Dermis microvascular lymphatic vessel endothelial cell (primary cell): Measurements from ENCODE around the gene C20orf204. TPM values are rescaled to one million over a fixed set of nuclear protein-coding genes. Genes with fewer than 3 reads are reported as not detected.
"Not testable (repeated sequence)": the region's sequence is repeated elsewhere in the genome, so short reads cannot be mapped to it uniquely, and the experiment has no call there.

Source experiments
- DNase-seq, 2 donors: peaks; one replicate each; pipeline versions ENCODE4 v3.0.0 to v3.0.0-alpha.2; 2010; ENCODE audit warnings: low read depth in 2 of 2
- total RNA-seq: library from RNA; depleted of rRNA; stranded (reverse); fragments of >200 nt; gene quantifications from 2 replicates; pipeline ENCODE4 v1.2.1, GENCODE V29; 2014

Gene C20orf204, protein sequence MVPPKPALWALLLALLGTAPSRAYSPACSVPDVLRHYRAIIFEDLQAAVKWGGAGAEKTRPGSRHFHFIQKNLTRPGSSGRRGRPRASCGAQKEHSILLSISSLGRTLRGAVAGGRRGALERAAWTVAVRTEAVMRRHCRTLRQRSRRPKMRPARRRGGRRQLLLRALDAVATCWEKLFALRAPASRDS
- 5.8 and 6.3 TPM in 2 replicates for total RNA-seq

DNA sequence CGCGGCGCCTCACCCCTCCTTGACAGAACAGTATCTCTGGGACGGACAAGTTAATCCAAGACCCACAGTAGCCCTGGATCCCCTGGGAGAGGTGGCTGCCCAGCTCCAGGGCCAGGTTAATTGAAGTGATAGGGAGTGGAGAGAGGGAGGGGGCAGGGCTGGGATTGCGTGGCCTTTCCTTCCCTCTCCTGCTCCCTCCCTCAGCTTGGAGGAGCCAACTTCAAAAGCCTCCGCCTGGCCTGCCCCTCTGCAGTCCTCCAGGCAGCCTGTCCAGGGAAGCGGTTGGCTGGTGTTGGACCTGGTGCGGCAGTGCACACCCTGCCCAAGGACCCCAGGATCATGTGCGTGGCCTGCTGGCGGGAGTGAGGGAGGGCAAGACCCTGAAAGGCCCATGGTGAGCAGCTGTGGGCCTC, at the start of gene C20orf204:
Gene C20orf204 (plus strand): TSS at position 250 of the 413 bp plus-strand sequence. CDS start 142 bp downstream, at position 392.
- DNase-seq, result no peak

DNA sequence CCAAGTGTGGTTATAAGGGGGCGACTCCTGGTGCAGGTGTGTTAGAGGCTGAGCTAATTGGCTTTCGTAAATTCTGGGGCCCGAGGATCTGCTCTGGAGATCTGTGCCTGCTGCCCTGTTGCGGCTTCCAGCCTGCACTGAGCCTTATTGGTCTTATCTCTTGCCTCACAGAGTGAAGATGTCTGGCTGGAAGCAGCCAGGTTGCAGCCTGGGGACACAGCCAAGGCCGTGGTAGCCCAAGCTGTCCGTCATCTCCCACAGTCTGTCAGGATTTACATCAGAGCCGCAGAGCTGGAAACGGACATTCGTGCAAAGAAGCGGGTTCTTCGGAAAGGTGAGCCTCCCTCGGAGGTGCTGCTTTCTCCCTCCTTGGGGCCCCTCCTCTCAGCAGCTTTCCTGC, 35.1 kb upstream of the C20orf204 start:
- DNase-seq, result no peak

DNA sequence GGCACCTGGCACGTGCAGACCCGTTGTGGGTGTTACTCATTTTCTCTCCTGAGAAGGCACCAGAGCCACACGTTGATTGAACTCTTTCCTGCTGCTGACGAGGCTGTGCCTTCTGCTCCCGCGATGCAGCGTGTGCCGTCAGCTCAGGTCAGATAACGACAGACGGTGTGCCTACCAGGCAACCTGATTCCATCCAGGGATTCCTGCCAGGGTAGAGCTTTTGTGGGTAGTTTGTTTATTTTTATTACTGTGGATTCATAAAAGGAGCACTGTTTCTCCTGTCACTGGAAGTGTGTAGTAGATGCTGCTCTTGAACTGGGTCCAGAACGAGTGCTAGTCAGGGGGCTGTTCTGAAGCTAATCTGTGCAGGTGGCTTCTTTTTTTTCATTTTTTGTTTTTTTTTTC, 34.4 kb upstream of the C20orf204 start:
- DNase-seq, result no peak

DNA sequence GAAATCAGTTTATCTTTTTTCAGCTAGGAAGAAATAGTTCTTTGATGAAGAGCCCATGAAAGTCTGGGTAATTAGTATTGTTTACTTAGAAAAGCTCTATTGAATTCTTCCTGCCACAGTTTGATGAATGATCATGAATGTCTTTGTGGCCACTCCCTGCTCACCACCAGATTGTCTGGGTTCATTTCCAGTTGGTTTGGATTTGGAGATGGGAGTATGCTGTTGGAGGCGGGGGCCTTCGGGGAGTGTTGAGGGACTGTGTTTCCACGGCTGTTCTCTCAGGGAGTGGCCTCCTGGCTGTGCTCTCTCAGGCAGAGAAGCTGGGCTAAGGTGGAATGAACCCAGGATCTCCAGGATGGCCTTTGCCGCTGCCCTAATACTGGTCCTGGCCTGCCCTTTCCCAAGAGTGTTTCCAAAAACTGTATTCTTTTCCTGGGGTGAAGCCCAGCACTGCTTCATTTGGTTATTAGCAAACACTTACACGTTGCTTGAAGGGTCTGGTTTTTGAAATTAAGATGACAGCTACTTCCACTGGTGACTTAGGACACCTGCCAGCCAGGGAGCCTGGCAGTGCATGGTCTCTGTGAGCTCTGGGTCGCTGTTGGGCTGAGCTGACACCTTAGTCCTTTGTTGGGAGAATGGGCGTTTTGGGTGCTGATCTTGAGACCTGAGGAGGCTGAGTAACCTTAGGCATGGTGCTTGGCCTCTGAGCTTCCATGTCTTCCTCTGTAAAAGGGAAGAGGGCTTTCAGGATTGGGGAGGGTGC, 31.8 kb upstream of the C20orf204 start:
- no peak for DNase-seq

DNA sequence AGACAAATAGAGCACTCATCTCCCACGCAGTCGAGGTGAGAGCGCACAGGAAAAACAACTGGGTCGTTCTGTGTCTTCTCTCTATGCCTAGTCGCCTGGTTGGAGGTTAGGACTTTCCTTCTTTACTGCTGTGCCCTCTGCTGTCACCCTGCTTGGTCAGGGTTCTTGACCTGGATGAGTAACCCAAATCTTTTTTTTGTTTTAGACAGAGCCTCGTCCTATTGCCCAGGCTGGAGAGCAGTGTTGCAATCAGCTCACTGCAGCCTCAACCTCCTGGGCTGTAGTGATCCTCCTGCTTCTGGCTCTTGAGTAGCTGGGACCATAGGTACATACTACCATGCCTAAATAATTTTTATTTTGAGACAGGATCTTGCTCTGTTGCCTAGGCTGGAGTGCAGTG, 30.6 kb upstream of the C20orf204 start:
- no peak for DNase-seq

DNA sequence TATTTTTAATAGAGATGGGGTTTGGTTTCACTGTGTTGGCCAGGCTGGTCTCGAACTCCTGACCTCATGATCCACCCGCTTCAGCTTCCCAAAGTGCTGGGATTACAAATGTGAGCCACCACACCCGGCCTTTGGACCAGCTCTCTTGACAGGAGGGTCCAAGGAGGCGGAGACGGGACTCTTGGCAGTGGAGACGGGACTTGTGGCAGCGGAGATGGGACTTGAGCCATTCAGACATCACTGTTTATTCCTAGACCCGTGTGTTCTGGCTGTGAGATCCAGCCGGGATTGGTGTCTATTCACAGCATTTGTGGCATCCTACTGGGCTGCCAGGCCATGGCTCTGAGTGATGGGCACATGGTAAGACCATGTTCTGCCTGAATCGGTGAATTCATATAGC, 29.5 kb upstream of the C20orf204 start:
- no peak for DNase-seq

DNA sequence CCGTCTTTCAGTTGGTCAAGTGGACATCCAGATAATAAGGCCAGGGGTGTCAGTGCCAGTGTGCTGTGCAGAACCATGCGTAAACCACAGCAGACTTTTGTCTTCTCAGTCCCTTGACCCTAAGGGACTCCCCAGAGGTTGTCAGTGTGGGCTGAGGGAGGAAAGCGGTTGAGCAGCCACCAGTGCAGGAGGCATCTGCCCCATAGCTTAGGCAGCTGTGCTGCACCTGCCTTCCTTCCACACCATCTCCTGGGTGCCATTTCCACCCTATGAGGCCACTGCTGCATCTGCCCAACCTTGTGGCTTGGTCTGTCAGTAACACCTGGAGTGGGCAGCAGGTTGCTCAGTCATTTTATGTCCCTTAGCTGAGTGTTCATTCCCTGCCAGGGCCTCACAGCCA, 29.1 kb upstream of the C20orf204 start:
- no peak for DNase-seq

DNA sequence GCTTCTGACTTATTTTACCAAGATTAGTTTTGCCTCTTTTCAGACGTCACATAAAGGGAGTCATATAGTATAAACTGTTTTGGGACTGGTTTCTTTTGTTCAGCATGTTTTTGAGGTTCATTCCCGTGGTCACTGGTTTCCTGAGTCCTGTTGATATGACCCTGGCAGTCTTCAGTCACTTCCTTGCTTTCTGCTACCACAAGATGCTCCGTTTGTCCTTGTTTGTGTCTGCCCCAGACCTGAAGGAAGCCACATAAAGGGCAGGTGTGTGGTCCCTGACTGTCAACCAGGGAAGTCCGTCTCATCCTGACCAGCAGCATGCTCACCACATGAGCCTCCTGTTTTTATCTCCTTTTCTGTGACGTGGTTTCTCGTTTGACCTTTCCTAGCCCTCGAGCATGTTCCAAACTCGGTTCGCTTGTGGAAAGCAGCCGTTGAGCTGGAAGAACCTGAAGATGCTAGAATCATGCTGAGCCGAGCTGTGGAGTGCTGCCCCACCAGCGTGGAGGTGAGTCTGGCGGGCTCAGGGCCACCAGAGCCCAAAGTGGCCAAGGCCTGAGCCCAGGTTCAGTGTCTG, 26.1 kb upstream of the C20orf204 start:
- DNase-seq, result peak in 1 of 2 donors; percentile 26

DNA sequence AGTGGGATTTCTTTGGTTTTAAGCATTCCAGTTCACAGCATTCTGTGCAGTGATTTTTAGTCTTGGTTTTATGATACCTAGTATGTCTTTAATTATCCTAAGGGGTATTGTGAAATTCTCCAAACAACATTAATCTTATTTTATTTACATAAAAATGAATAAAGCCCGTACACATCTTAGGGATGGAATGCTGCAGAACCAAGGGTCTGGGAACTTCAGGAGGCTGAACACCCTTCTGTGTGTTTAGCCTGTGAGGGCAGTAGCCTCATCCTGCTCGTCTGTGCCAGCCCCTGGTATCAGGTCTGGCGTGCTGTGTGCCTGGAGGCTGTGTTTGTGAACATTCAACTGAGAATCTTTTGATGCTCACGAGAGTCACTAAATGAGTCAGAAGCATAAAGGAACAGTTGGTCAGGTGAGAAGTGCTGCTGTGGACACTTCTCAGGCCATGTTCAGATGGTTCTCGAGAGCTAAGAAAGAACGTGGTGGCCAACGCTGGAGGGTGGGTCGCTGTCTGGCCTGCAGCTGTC, 25.2 kb upstream of the C20orf204 start:
- no peak for DNase-seq

DNA sequence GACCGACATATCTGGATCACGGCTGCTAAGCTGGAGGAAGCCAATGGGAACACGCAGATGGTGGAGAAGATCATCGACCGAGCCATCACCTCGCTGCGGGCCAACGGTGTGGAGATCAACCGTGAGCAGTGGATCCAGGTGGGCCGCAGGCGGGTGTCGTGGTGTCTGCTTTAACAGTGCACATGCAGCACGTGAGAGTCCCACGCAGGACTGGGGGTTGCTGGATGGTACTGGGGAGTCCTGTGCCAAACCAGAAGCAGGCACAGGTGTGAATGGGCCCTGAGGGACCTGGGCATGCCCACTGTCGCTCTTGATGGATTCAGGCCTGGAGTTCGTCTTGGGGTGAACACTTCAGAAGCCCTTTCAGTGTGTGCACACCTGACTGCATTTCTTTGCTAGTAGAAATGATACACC, 24.6 kb upstream of the C20orf204 start:
- no peak for DNase-seq

DNA sequence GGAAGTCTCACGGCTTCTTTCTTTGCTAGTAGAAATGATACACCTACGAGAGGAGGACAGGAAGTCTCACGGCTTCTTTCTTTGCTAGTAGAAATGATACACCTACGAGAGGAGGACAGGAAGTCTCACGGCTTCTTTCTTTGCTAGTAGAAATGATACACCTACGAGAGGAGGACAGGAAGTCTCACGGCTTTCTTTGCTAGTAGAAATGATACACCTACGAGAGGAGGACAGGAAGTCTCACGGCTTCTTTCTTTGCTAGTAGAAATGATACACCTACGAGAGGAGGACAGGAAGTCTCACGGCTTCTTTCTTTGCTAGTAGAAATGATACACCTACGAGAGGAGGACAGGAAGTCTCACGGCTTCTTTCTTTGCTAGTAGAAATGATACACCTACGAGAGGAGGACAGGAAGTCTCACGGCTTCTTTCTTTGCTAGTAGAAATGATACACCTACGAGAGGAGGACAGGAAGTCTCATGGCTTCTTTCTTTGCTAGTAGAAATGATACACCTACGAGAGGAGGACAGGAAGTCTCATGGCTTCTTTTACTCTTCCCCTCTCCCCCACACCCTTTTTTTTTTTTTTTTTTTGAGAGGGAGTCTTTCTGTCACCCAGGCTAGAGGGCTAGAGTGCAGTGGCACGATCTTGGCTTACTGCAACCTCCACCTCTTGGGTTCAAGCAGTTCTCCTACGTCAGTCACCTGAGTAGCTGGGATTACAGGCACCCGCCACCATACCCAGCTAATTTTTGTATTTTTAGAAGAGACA, 23.4 kb upstream of the C20orf204 start:
- DNase-seq, result not testable (repeated sequence)

DNA sequence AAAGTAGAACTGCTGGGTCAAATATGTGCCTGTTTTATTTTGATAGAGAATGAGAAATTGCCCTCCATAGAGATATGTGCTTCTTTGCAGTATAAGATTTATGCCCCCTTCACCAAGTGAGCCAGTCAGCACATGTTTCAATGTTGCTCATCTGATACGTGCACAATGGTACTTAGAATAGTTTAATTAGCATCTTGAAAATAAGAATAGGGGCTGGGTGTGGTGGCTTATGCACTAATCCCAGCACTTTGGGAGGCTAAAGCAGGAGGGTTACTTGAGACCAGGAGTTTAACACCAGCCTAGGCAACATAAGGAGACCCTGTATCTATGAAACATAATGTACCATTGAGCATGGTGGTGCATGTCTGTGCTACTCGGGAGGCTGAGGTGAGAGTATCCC, 20.3 kb upstream of the C20orf204 start:
- no peak for DNase-seq

DNA sequence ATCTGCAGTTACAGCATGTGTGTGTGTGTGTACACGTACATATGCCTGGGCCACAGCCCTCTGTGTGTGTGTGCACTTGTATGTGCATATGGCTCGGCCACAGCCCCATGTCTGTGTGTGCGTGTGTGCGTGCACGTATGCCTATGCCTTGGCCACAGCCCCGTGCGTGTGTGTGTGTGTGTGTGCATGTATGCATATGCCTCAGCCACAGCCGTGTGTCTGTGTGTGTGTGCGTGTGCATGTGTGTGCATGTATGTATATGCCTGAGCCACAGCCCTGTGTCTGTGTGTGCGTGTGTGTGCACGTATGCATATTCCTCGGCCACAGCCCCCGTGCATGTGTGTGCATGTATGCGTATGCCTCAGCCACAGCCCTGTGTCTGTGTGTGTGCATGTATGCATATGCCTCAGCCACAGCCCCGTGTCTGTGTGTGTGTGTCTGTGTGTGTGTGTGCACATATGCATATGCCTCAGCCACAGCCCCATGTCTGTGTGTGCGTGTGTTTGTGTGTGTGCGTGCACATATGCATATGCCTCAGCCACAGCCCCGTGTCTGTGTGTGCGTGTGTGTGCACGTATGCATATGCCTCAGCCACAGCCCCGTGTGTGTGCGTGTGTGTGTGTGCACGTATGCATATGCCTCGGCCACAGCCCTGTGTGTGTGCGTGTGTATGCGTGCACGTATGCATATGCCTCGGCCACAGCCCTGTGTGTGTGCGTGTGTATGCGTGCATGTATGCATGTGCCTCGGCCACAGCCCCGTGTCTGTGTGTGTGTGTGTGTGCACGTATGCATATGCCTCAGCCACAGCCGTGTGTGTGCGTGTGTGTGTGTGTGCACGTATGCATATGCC, 14.6 kb upstream of the C20orf204 start:
- no peak for DNase-seq

DNA sequence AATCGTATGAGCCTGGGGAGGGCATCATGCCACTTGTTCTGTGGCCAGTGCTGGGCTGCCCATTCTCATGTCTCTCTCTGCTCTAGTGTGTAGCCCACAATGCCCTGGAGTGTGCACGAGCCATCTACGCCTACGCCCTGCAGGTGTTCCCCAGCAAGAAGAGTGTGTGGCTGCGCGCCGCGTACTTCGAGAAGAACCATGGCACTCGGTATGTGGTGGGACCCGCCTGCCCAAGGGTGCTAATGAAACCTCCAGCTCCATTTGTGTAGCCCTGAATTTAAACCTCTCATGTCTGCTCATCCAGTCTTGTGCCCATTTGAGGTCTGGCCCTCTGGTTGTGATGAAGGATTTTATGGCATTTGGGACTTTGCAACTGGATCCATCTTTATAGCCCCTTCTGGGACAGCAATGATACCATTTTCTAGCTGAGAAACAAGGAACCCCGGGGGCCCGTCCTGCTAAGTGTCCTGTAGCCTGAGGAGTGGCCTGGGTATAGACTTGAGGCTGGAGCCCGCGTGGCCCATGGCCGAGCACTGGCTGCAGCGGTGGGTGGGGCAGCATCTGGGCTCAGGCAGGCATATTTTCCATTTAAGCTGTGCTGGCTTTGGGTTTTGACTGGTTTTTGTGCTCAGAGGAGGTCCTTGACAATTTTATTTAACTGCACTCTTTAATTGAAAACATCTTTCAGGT, 13.2 kb upstream of the C20orf204 start:
- no peak for DNase-seq

DNA sequence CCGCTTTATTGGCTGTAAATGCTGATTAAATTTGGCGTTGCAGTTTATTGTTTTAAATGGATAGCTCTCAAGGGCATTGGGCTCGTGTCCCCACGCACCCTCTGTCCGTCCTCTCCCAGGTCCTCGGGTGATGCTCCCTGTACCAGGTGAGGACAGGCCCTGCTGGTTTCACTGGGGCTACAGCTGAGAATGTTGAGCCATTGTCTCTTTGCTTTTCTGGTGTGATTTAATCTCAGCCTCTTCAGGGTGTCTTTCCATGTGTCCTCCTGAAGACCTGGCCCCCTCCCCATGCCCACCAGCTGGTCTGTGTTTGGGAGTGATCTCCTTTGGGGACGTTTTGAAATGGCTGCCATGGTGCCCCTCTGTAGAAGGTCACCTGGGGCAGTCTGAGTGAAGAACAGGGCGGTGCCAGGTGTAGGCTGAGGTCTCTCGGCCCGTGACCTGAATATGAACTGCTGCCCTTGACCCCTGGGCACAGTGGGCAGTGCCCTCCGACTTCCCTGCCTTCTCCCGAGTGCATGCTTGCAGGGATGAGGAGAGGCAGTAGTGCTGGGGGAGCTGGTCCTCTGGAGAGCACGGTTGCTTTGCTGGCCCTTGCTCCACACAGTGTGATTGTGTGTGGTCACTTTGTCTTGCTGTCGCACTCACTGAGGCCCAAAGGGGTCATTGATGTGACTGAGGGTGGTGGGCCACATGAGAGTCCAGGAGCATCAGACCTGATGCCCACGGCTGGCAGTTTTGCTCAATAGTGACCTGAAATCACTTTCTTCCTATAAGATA, 12.4 kb upstream of the C20orf204 start:
- DNase-seq, result no peak

DNA sequence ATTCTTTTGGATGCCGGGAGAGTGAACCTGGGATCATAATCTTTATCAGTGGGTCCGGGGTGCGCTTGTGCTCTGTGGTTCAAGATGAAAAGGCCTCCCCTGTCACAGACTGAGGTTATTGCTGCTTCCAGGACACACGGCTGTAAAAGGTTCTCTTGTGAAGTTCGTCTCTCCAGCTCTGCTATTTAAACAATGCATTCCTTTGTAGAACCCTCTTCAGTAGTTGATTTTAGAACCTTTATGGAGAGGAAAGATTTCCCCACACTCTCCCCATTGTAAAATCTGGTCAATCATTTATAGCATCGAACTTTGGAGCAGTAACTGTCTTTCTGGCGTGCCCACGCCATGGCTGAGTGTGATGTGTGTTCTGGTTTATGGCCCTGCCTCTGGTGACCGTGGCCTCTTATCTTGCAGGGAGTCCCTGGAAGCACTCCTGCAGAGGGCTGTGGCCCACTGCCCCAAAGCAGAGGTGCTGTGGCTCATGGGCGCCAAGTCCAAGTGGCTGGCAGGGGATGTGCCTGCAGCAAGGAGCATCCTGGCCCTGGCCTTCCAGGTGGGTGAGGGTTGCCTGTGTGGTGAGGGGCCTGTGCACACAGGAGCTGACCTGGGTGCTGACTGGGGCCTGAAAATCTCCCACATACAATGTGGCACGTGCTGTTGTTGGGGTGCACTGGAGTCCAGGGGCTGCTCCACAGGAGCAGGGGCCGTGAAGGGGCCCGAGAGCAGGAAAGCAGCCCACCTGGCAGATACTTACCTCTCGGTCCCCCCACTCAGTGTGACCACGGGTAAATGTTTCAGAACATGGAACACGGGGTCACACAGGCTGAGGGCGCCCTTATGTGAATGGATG, 11.6 kb upstream of the C20orf204 start:
- DNase-seq, result no peak

DNA sequence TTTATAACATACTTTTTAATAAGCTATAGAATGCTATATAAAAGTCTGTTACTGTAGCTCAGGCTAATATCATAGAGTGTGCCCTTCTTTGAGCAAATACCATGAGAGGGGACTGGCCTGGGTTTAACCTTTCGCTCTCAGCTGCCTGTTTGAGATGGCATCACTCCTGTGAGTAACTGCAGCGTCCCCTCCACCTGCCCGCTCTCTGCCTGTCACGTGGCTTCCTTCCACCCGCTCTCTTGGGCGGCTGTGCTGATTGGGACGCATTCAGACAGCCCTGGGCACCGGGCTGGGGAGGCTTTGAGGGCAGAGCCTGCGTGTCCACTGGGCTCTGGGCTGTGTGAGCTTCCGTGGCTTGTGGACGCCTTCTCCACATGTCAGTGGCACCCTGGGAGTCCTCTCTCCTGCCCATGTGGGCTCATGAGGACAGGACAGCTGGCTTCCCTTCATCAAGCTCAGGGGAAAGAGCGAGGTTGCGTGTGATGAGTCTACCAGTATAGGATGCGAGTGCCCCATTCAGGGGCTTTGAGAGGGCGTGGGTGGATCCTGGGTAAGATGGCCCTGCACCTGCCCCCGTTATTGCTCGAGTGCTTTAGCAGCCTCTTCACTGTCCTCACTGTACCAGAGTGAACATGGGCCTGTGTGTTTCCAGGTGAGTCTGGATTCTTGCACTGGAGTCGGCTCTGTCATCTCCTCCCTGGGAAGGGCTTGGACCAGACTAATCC, 10.7 kb upstream of the C20orf204 start:
- DNase-seq, result no peak
